Measurements from ENCODE around the gene TOB1. TPM values are rescaled to one million over a fixed set of nuclear protein-coding genes. Genes with fewer than 3 reads are reported as not detected.

TOB1 gene
- total RNA-seq, 1 donor from 2014 or later = 15.5 TPM

DNA sequence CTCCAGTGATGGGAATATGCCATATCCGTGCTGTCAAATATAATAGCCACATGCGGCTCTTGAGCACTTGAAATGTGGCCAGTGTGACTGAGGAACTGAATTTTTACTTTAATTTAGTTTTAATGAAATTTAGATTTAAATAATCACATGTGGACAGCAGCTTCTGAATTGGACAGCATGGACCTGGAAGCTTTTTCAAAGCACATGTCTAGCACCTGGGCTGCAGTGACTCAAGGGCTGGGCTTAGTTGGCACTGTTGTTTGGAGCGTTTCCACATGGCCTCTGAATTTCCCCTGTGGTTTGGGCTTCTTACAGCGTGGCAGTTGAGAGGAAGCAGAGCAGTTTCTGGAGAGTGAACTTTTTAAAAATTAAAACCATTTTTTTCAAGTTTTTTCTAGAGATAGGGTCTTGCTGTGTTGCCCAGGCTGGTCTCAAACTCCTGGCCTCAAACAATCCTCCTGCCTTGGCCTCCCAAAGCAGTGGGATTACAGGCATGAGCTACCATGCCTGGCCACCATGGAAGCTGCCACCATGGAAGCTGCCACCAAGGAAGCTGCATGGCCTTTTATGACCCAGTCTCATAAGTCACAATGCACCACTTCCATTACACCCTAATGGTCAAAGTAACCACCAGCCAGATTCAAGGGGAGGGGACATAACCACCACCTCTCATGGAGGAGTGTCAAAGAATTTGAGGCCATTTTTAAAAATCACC is 6.7 kb upstream of the TOB1 start:
- no peak overlapping the region for H3K4me3 Mint-ChIP-seq (ENCODE audit: unreplicated experiment)
- TF ChIP-seq, protein P1, sequence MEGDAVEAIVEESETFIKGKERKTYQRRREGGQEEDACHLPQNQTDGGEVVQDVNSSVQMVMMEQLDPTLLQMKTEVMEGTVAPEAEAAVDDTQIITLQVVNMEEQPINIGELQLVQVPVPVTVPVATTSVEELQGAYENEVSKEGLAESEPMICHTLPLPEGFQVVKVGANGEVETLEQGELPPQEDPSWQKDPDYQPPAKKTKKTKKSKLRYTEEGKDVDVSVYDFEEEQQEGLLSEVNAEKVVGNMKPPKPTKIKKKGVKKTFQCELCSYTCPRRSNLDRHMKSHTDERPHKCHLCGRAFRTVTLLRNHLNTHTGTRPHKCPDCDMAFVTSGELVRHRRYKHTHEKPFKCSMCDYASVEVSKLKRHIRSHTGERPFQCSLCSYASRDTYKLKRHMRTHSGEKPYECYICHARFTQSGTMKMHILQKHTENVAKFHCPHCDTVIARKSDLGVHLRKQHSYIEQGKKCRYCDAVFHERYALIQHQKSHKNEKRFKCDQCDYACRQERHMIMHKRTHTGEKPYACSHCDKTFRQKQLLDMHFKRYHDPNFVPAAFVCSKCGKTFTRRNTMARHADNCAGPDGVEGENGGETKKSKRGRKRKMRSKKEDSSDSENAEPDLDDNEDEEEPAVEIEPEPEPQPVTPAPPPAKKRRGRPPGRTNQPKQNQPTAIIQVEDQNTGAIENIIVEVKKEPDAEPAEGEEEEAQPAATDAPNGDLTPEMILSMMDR (IDR thresholded peaks at IDR 0.05; ENCODE audit: unreplicated experiment) = no peak
- H3K27ac Mint-ChIP-seq (ENCODE audit: unreplicated experiment) = no peak overlapping the region
- H3K36me3 Mint-ChIP-seq (ENCODE audit: low read depth, unreplicated experiment) = no peaks in the 10 kb centered on the region
- no peaks in the 10 kb centered on the region for H3K9me3 Mint-ChIP-seq (ENCODE audit: unreplicated experiment)
- no peak for DNase-seq (ENCODE audit: low spot score)
- H3K4me1 Mint-ChIP-seq (ENCODE audit: unreplicated experiment) = peaks cover 9% of the 10 kb centered on the region
- peaks cover 1% of the 10 kb centered on the region for H3K27me3 Mint-ChIP-seq (ENCODE audit: unreplicated experiment)

DNA sequence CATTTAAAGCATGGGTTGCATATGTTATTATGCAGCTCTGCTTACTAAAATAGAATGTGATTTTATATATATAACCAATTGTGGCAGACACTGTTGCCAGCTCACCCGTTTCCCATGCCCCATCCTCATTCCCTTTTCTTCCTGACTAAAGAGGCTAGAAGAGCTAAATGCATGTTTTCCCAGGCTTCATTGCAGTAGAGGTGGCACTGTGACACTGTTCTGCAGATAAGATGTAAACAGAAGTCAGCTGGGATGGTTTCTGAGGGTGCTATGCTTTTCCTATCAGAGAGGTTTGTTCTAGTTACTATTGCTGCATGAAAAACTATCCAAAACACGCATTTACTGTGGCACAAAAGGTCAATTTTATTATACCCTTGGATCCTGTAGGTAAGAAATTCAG is 5.7 kb upstream of the TOB1 start:
- no peak for DNase-seq (ENCODE audit: low spot score)
- TF ChIP-seq, protein P1 (IDR thresholded peaks at IDR 0.05; ENCODE audit: unreplicated experiment) = no peak
- H3K9me3 Mint-ChIP-seq (ENCODE audit: unreplicated experiment) = no peaks in the 10 kb centered on the region
- H3K27ac Mint-ChIP-seq (ENCODE audit: unreplicated experiment) = no peak overlapping the region
- H3K27me3 Mint-ChIP-seq (ENCODE audit: unreplicated experiment) = peaks cover 9% of the 10 kb centered on the region
- no peaks in the 10 kb centered on the region for H3K36me3 Mint-ChIP-seq (ENCODE audit: low read depth, unreplicated experiment)
- no peak overlapping the region for H3K4me3 Mint-ChIP-seq (ENCODE audit: unreplicated experiment)
- H3K4me1 Mint-ChIP-seq (ENCODE audit: unreplicated experiment) = peaks cover 15% of the 10 kb centered on the region

DNA sequence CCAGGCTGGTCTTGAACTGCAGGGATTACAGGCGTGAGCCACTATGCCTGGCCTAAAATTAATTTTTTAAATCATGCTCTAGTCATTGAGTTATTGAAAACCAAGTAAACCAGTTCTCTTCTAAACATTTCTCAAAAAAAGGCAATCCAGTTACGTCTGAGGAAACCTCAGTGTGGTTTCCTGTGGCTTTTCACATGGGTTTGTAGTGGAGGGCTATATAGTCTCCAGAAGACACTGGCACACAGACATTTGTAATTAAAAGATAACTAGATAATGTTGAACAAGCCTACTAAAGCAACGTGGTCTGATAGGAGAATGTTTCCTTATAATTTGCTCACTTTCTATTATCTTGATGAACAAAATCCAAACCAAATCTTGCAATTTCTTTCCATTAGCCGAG is 5.2 kb upstream of the TOB1 start:
- peaks cover 9% of the 10 kb centered on the region for H3K27me3 Mint-ChIP-seq (ENCODE audit: unreplicated experiment)
- H3K9me3 Mint-ChIP-seq (ENCODE audit: unreplicated experiment) = no peaks in the 10 kb centered on the region
- no peak overlapping the region for H3K4me3 Mint-ChIP-seq (ENCODE audit: unreplicated experiment)
- no peak for DNase-seq (ENCODE audit: low spot score)
- no peaks in the 10 kb centered on the region for H3K36me3 Mint-ChIP-seq (ENCODE audit: low read depth, unreplicated experiment)
- TF ChIP-seq, protein P1 (IDR thresholded peaks at IDR 0.05; ENCODE audit: unreplicated experiment) = no peak
- H3K27ac Mint-ChIP-seq (ENCODE audit: unreplicated experiment) = no peak overlapping the region
- H3K4me1 Mint-ChIP-seq (ENCODE audit: unreplicated experiment) = peaks cover 15% of the 10 kb centered on the region

DNA sequence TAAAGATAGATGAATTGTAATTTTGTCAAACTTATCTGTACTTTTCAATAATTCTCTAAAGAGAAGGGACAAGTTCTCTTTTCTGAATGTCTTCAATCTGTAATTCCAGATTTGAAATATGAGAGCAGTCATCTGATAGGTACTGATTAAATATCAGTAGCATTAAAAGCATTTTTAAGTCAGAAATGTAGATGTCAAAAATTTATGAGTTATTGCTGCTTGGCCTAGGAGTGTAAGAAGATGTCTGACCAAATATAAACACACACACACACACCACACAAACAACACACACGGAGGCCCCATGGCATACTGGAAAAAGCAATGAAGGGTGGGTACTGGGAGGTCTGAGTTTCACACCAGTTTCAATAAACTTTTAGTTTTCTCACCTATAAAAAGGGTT is 2.4 kb upstream of the TOB1 start:
- Mint-ChIP-seq H3K9me3 (ENCODE audit: unreplicated experiment) (no peaks in the 10 kb centered on the region), H3K4me1 (ENCODE audit: unreplicated experiment) (peaks cover 20% of the 10 kb centered on the region), H3K36me3 (ENCODE audit: low read depth, unreplicated experiment) (peaks cover 7% of the 10 kb centered on the region), H3K27me3 (ENCODE audit: unreplicated experiment) (peaks cover 16% of the 10 kb centered on the region), H3K4me3 (ENCODE audit: unreplicated experiment) (peak overlapping the region; percentile 99), H3K27ac (ENCODE audit: unreplicated experiment) (peak overlapping the region; percentile 100)
- DNase-seq (ENCODE audit: low spot score) = no peak
- TF ChIP-seq, protein P1 (IDR thresholded peaks at IDR 0.05; ENCODE audit: unreplicated experiment) = no peak

DNA sequence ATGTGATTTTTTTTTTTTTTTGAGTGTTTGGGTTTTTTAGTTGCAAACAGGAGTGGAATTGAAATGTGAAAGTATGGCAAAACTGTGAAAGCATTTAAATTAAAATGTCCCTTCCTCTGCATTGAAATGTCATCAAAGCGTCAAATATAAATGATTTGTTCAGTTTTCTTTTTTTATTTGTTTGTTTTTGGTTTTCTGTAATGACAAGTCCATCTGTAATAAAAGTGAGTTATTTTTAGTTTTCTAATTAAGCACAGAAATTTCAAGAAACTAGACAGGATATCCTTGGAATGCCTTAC is 1.9 kb upstream of the TOB1 start:
- H3K9me3 Mint-ChIP-seq (ENCODE audit: unreplicated experiment) = no peaks in the 10 kb centered on the region
- H3K4me1 Mint-ChIP-seq (ENCODE audit: unreplicated experiment) = peaks cover 23% of the 10 kb centered on the region
- TF ChIP-seq, protein P1 (IDR thresholded peaks at IDR 0.05; ENCODE audit: unreplicated experiment) = no peak
- DNase-seq (ENCODE audit: low spot score) = no peak
- peak overlapping the region; percentile 100 for H3K27ac Mint-ChIP-seq (ENCODE audit: unreplicated experiment)
- peaks cover 16% of the 10 kb centered on the region for H3K27me3 Mint-ChIP-seq (ENCODE audit: unreplicated experiment)
- H3K4me3 Mint-ChIP-seq (ENCODE audit: unreplicated experiment) = peak overlapping the region; percentile 99
- H3K36me3 Mint-ChIP-seq (ENCODE audit: low read depth, unreplicated experiment) = peaks cover 12% of the 10 kb centered on the region
